Activated CD4-positive, alpha-beta T cell treated with anti-CD3 and anti-CD28 coated beads, Interleukin-2, amount 10 ng/mL, durations not matched to agents 24 days and 14 days (primary cell): ENCODE data around the gene HNRNPDL. TPM values are rescaled to one million over a fixed set of nuclear protein-coding genes. Genes with fewer than 3 reads are reported as not detected.
"Not testable (repeated sequence)": the region's sequence is repeated elsewhere in the genome, so short reads cannot be mapped to it uniquely, and the experiment has no call there.

Experiments
- DNase-seq: peaks from one replicate; pipeline ENCODE4 v3.0.0; 2022
- H3K27ac Mint-ChIP-seq: one replicate; pipeline ENCODE4 v1.8.0; 2022; ENCODE audit warnings: mild to moderate bottlenecking, mixed read lengths
- H3K27me3 Mint-ChIP-seq: one replicate; pipeline ENCODE4 v1.8.0; 2022; ENCODE audit warnings: mixed read lengths
- H3K36me3 Mint-ChIP-seq: one replicate; pipeline ENCODE4 v1.8.0; 2022; ENCODE audit warnings: low read depth, mild to moderate bottlenecking, mixed read lengths
- H3K4me1 Mint-ChIP-seq: one replicate; pipeline ENCODE4 v1.8.0; 2021; ENCODE audit warnings: mixed read lengths
- H3K4me3 Mint-ChIP-seq: one replicate; pipeline ENCODE4 v1.8.0; 2022; ENCODE audit warnings: mild to moderate bottlenecking, moderate library complexity, mixed read lengths
- H3K9me3 Mint-ChIP-seq: one replicate; pipeline ENCODE4 v1.8.0; 2021; ENCODE audit warnings: mixed read lengths
- intact Hi-C: fragments of 100-400 bp; cut with micrococcal nuclease; formaldehyde crosslinking; loops from one replicate; pipeline ENCODE4 v1.15.1; 2023
- total RNA-seq: library from RNA; stranded (reverse); gene quantifications from 2 replicates; pipeline ENCODE4 v1.2.3, GENCODE V29; 2022

The HNRNPDL gene
- total RNA-seq, 1 donor from 2014 or later: 490 TPM

GRCh38 chr4:82390061-82390460 lies 40.2 kb downstream of the HNRNPDL start:
- H3K9me3 Mint-ChIP-seq, DNase-seq, H3K27me3 Mint-ChIP-seq, H3K36me3 Mint-ChIP-seq, H3K4me1 Mint-ChIP-seq, H3K27ac Mint-ChIP-seq, intact Hi-C loops, H3K4me3 Mint-ChIP-seq: not testable (repeated sequence)

- no peak overlapping the region for H3K4me3 Mint-ChIP-seq
- intact Hi-C loops: no loop called here
- no peak overlapping the region for H3K27ac Mint-ChIP-seq
- H3K27me3 Mint-ChIP-seq: peaks cover 10% of the 10 kb centered on the region
- no peaks in the 10 kb centered on the region for H3K36me3 Mint-ChIP-seq
- peaks cover 5% of the 10 kb centered on the region for H3K9me3 Mint-ChIP-seq
- H3K4me1 Mint-ChIP-seq: no peaks in the 10 kb centered on the region
- no peak for DNase-seq
Measured at GRCh38 chr4:82388405-82388804, 41.9 kb downstream of the HNRNPDL start.

- H3K27me3 Mint-ChIP-seq, H3K4me1 Mint-ChIP-seq, H3K27ac Mint-ChIP-seq, intact Hi-C loops, DNase-seq, H3K36me3 Mint-ChIP-seq, H3K4me3 Mint-ChIP-seq, H3K9me3 Mint-ChIP-seq: not testable (repeated sequence)
Measured at GRCh38 chr4:82386312-82386711, 44.0 kb downstream of the HNRNPDL start.

GRCh38 chr4:82382751-82383150 lies 47.5 kb downstream of the HNRNPDL start:
- H3K27ac Mint-ChIP-seq: no peak overlapping the region
- H3K36me3 Mint-ChIP-seq: peaks cover 6% of the 10 kb centered on the region
- H3K9me3 Mint-ChIP-seq: peaks cover 5% of the 10 kb centered on the region
- peaks cover 10% of the 10 kb centered on the region for H3K27me3 Mint-ChIP-seq
- H3K4me3 Mint-ChIP-seq: no peak overlapping the region
- DNase-seq: no peak
- H3K4me1 Mint-ChIP-seq: peaks cover 4% of the 10 kb centered on the region
- intact Hi-C loops: no loop called here

- Mint-ChIP-seq H3K9me3 (peaks cover 5% of the 10 kb centered on the region), H3K27ac (no peak overlapping the region), H3K4me1 (peaks cover 6% of the 10 kb centered on the region), H3K27me3 (peaks cover 10% of the 10 kb centered on the region), H3K36me3 (peaks cover 9% of the 10 kb centered on the region), H3K4me3 (no peak overlapping the region)
- intact Hi-C loops: no loop called here
- DNase-seq: no peak
Measured at GRCh38 chr4:82381661-82382296, 48.5 kb downstream of the HNRNPDL start.

- no peak for DNase-seq
- H3K36me3 Mint-ChIP-seq: peaks cover 12% of the 10 kb centered on the region
- peaks cover 10% of the 10 kb centered on the region for H3K27me3 Mint-ChIP-seq
- peaks cover 9% of the 10 kb centered on the region for H3K4me1 Mint-ChIP-seq
- H3K9me3 Mint-ChIP-seq: peaks cover 5% of the 10 kb centered on the region
- no peak overlapping the region for H3K4me3 Mint-ChIP-seq
- H3K27ac Mint-ChIP-seq: no peak overlapping the region
- intact Hi-C loops: no loop called here
Measured at GRCh38 chr4:82381235-82381634, 49.0 kb downstream of the HNRNPDL start.

GRCh38 chr4:82380831-82381230 lies 49.4 kb downstream of the HNRNPDL start:
- peaks cover 13% of the 10 kb centered on the region for H3K4me1 Mint-ChIP-seq
- DNase-seq: no peak
- H3K4me3 Mint-ChIP-seq: no peak overlapping the region
- peaks cover 17% of the 10 kb centered on the region for H3K36me3 Mint-ChIP-seq
- peaks cover 8% of the 10 kb centered on the region for H3K27me3 Mint-ChIP-seq
- peaks cover 3% of the 10 kb centered on the region for H3K9me3 Mint-ChIP-seq
- H3K27ac Mint-ChIP-seq: no peak overlapping the region
- intact Hi-C loops: no loop called here

GRCh38 chr4:82380344-82380743 lies 49.9 kb downstream of the HNRNPDL start:
- DNase-seq: no peak
- Mint-ChIP-seq H3K36me3 (peaks cover 19% of the 10 kb centered on the region), H3K4me1 (peaks cover 16% of the 10 kb centered on the region), H3K27ac (no peak overlapping the region), H3K27me3 (peaks cover 4% of the 10 kb centered on the region), H3K4me3 (no peak overlapping the region), H3K9me3 (no peaks in the 10 kb centered on the region)
- intact Hi-C loops: no loop called here

GRCh38 chr4:82376109-82376508 lies 54.2 kb downstream of the HNRNPDL start:
- Mint-ChIP-seq H3K27me3 (no peaks in the 10 kb centered on the region), H3K4me1 (peaks cover 23% of the 10 kb centered on the region), H3K4me3 (peak overlapping the region; percentile 91), H3K36me3 (peaks cover 48% of the 10 kb centered on the region), H3K27ac (no peak overlapping the region), H3K9me3 (no peaks in the 10 kb centered on the region)
- intact Hi-C loops: loop anchor here (10.0 kb wide), 1 partner anchor 1109 kb away; the partner anchor contains the start of gene ABRAXAS1
- DNase-seq: peak; percentile 58

GRCh38 chr4:82373816-82374625 lies 56.2 kb downstream of the HNRNPDL start, which contains the start of gene HNRNPD:
Gene HNRNPD (minus strand): TSS chr4:82373991. CDS start chr4:82373678, 313 bp downstream.
- Mint-ChIP-seq H3K9me3 (no peaks in the 10 kb centered on the region), H3K27me3 (no peaks in the 10 kb centered on the region), H3K4me1 (peaks cover 38% of the 10 kb centered on the region), H3K4me3 (peak within 1 kb of the TSS; percentile 91), H3K36me3 (peaks cover 66% of the 10 kb centered on the region), H3K27ac (peak within 1 kb of the TSS; percentile 98)
- intact Hi-C loops: loop anchor here (1.0 to 10.0 kb wide), 10 partner anchors 15 to 1111 kb away; partner anchors contain the start of genes ABRAXAS1, HELQ, LIN54 and MRPS18C
- DNase-seq: peak; percentile 97

GRCh38 chr4:82373486-82373815 lies 56.8 kb downstream of the HNRNPDL start:
- H3K36me3 Mint-ChIP-seq: peaks cover 68% of the 10 kb centered on the region

More at GRCh38 chr4:82373486-82373815, 56.8 kb downstream of the HNRNPDL start:
- no peak for DNase-seq
- peaks cover 44% of the 10 kb centered on the region for H3K4me1 Mint-ChIP-seq
- no peaks in the 10 kb centered on the region for H3K9me3 Mint-ChIP-seq
- H3K4me3 Mint-ChIP-seq: peak overlapping the region; percentile 91
- intact Hi-C loops: loop anchor here (1.0 to 10.0 kb wide), 7 partner anchors 15 to 1111 kb away; partner anchors contain the start of genes ABRAXAS1, HELQ, LIN54 and MRPS18C
- H3K27me3 Mint-ChIP-seq: no peaks in the 10 kb centered on the region
- peak overlapping the region; percentile 98 for H3K27ac Mint-ChIP-seq

Other genes with a start within 250 kb of the HNRNPDL start
- gene HNRNPD, start 56.5 kb downstream of the HNRNPDL start, total RNA-seq: 481 and 492 TPM in 2 replicates
- 68.0 and 73.0 TPM in 2 replicates for gene ENOPH1, start 128 bp upstream of the HNRNPDL start, total RNA-seq
- not detected in 2 replicates for gene TMEM150C, start 131.5 kb upstream of the HNRNPDL start, total RNA-seq